Measurements from ENCODE around the gene DCANP1. TPM values are rescaled to one million over a fixed set of nuclear protein-coding genes. Genes with fewer than 3 reads are reported as not detected.

The DCANP1 gene
- total and polyA plus RNA-seq, 3 donors from 2014 or later, result not detected

DNA sequence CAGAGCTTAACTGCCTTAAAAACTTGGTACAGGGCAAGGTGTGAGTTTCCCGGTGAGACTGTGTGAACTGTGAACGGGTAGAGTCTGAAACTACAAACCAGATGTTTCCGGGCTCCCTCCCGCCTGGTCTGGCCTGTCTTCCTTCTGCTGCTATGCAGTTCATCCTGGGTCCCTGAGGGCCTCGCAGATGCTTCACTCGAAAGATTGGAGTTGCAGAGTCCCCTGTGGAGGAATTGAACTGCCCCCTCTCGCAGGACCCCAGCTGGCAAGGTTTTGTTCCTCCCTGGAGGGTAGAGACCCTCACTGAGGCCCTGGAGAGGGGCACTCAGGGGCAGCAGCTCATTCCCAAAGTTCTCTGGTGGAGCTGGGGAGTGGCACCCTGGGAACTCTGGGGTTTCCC is 533 bp downstream of the DCANP1 start:
- Histone ChIP-seq H3K27ac (no peak overlapping the region), H3K36me3 (ENCODE audit: low read depth, missing control alignments) (no peaks in the 10 kb centered on the region), H3K27me3 (no peaks in the 10 kb centered on the region), H3K9me3 (no peaks in the 10 kb centered on the region), H3K4me3 (no peak overlapping the region), H3K4me1 (no peaks in the 10 kb centered on the region)
- TF ChIP-seq, protein P1, sequence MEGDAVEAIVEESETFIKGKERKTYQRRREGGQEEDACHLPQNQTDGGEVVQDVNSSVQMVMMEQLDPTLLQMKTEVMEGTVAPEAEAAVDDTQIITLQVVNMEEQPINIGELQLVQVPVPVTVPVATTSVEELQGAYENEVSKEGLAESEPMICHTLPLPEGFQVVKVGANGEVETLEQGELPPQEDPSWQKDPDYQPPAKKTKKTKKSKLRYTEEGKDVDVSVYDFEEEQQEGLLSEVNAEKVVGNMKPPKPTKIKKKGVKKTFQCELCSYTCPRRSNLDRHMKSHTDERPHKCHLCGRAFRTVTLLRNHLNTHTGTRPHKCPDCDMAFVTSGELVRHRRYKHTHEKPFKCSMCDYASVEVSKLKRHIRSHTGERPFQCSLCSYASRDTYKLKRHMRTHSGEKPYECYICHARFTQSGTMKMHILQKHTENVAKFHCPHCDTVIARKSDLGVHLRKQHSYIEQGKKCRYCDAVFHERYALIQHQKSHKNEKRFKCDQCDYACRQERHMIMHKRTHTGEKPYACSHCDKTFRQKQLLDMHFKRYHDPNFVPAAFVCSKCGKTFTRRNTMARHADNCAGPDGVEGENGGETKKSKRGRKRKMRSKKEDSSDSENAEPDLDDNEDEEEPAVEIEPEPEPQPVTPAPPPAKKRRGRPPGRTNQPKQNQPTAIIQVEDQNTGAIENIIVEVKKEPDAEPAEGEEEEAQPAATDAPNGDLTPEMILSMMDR (IDR thresholded peaks at IDR 0.05), result no peak
- no peak for TF ChIP-seq POLR2A (IDR thresholded peaks at IDR 0.05)
- WGBS, 2 donors, result 67 to 87% methylated on average over 6 to 7 of the region's 7 CpGs
- intact Hi-C loops (cut with DNase I; ENCODE audit: low total_unique reads), result no loop called here
- no peak for DNase-seq

DNA sequence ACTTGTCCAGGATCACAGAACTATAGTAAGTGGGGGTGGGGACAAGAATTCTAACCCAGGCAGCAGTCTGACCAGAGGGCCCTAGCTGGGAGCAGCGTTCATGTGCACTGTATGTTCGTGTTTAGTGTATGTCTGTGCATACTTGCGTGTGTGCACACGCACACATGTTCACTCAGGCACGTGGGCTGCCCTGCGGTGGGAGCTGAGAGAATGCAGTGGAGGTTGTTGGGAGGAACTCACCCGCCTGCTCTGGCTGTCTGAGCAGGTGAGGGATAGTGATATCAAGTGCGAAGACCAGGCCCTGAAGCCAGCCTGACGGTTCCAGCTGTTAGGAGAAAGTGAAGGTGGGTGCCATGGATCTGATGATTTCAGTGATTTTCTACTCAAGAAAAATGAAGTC is 942 bp downstream of the DCANP1 start:
- H3K27ac ChIP-seq, result no peak overlapping the region
- no peaks in the 10 kb centered on the region for H3K4me1 ChIP-seq
- H3K27me3 ChIP-seq, result no peaks in the 10 kb centered on the region
- no peak for DNase-seq
- TF ChIP-seq, protein P1 (IDR thresholded peaks at IDR 0.05), result no peak
- no peak for TF ChIP-seq POLR2A (IDR thresholded peaks at IDR 0.05)
- no peak overlapping the region for H3K4me3 ChIP-seq
- 87 to 92% methylated on average over 9 of the region's 9 CpGs for WGBS, 2 donors
- H3K9me3 ChIP-seq, result no peaks in the 10 kb centered on the region
- intact Hi-C loops (cut with DNase I; ENCODE audit: low total_unique reads), result no loop called here
- H3K36me3 ChIP-seq (ENCODE audit: low read depth, missing control alignments), result no peaks in the 10 kb centered on the region

DNA sequence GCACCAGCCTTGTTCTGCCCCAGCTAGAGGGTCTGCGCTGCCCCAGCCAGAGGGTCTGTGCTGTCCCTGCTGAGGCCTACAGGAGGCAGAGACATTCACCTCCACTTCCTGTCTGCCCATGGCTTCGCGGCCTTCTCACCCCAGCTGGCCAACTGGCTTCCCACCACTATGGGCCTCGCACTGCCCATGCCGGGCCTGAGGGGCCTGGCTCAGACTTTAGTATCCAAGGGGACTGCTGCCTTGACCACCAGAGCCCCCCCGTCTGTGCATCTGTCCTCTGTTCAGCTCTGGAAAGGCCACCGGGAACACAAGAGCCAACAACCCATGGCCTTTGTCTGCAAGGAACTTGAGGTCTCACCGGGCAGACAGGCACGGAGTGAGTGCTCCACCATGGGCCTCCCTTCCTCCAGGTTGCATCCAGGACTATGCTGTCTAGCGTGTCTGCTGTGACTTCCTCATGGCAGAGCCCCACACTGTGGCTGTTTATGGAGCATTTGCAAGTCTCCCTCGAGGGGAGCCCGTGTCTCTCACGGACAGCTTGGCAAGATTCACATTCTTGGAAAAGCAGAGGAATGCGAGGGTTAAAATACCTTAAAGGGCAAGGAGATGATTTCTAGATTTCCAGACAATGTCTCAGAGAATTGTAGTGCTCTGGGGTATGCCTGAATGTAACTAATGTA is 1.7 kb downstream of the DCANP1 start:
- H3K27ac ChIP-seq, result no peak overlapping the region
- H3K36me3 ChIP-seq (ENCODE audit: low read depth, missing control alignments), result no peaks in the 10 kb centered on the region
- H3K9me3 ChIP-seq, result no peaks in the 10 kb centered on the region
- H3K27me3 ChIP-seq, result no peaks in the 10 kb centered on the region
- no peaks in the 10 kb centered on the region for H3K4me1 ChIP-seq
- 85 to 98% methylated on average over 8 to 14 of the region's 14 CpGs for WGBS, 2 donors
- intact Hi-C loops (cut with DNase I; ENCODE audit: low total_unique reads), result no loop called here
- no peak for DNase-seq
- H3K4me3 ChIP-seq, result no peak overlapping the region
- TF ChIP-seq, protein P1 (IDR thresholded peaks at IDR 0.05), result no peak
- TF ChIP-seq POLR2A (IDR thresholded peaks at IDR 0.05), result no peak

DNA sequence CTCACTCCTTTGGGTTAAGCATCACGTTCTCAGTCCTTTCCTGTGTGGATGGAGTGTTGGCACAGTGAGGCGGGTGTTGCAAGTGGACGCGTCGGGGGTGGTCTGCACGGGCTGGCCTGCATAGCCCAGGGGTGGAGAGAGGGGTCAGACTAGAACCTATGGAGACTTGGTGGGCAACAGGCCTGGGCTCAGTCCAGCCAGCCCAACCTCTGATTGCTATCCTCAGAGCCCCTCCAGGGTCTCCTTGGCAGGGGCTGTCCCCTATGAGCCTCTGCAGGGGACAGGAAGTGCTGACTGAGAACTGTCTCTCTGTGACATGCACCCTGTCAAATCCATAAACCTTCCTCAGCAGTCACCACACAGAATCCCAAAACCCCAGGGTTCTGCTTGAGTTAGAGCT is 2.3 kb downstream of the DCANP1 start:
- no peaks in the 10 kb centered on the region for H3K27me3 ChIP-seq
- no peak for DNase-seq
- TF ChIP-seq POLR2A (IDR thresholded peaks at IDR 0.05), result no peak
- no peak overlapping the region for H3K27ac ChIP-seq
- 87 to 92% methylated on average over 6 of the region's 6 CpGs for WGBS, 2 donors
- H3K9me3 ChIP-seq, result no peaks in the 10 kb centered on the region
- H3K36me3 ChIP-seq (ENCODE audit: low read depth, missing control alignments), result no peaks in the 10 kb centered on the region
- H3K4me3 ChIP-seq, result no peak overlapping the region
- intact Hi-C loops (cut with DNase I; ENCODE audit: low total_unique reads), result no loop called here
- no peaks in the 10 kb centered on the region for H3K4me1 ChIP-seq

DNA sequence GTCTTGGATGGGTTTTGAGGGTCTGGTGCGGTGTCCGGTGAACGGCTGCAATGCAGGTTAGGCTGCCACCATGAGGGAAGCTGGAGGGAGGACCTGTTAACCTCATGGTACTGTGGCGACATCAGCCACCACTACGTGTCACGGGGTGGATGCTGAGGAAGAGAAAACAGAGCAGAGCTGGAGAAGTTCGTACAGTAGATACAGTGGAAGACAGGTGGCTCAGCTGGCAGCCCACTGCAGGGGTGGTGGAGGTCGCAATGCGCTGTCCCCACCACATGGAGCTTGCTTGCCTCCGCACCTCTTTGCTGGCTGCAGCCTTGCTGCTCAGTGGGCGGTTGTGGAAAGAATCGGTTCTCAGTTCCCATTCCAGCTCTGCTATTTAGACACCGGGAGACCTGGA is 2.8 kb downstream of the DCANP1 start:
- 83 to 92% methylated on average over 13 of the region's 13 CpGs for WGBS, 2 donors
- no peak for DNase-seq
- no peak overlapping the region for H3K27ac ChIP-seq
- intact Hi-C loops (cut with DNase I; ENCODE audit: low total_unique reads), result no loop called here
- no peaks in the 10 kb centered on the region for H3K9me3 ChIP-seq
- peaks cover 3% of the 10 kb centered on the region for H3K4me1 ChIP-seq
- H3K36me3 ChIP-seq (ENCODE audit: low read depth, missing control alignments), result no peaks in the 10 kb centered on the region
- no peaks in the 10 kb centered on the region for H3K27me3 ChIP-seq
- no peak for TF ChIP-seq POLR2A (IDR thresholded peaks at IDR 0.05)
- TF ChIP-seq, protein P1 (IDR thresholded peaks at IDR 0.05), result no peak
- H3K4me3 ChIP-seq, result no peak overlapping the region

Measured in testis (tissue), 3 donors.